ENCODE results near the gene NPTXR.

DNA sequence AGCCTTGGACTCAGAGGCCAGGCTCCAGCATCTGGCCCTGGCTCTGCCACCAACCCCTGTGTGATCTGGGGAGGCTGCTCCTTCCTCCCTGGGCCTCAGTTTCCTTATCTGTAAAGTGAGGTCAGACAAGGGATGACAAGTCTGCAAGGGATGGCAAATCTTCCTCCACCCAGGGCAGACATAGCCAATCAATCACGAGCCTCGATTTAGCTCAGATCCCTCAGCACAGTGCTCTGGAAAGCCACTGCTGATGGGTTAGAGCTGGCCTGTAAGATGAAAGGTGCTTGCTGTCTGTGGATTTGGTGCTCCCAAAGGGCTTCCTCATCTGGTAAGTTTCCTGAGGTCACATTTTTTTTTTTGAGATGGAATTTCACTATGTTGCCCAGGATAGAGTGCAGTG, 20.2 kb downstream of the NPTXR start:
- TF ChIP-seq, protein P1, sequence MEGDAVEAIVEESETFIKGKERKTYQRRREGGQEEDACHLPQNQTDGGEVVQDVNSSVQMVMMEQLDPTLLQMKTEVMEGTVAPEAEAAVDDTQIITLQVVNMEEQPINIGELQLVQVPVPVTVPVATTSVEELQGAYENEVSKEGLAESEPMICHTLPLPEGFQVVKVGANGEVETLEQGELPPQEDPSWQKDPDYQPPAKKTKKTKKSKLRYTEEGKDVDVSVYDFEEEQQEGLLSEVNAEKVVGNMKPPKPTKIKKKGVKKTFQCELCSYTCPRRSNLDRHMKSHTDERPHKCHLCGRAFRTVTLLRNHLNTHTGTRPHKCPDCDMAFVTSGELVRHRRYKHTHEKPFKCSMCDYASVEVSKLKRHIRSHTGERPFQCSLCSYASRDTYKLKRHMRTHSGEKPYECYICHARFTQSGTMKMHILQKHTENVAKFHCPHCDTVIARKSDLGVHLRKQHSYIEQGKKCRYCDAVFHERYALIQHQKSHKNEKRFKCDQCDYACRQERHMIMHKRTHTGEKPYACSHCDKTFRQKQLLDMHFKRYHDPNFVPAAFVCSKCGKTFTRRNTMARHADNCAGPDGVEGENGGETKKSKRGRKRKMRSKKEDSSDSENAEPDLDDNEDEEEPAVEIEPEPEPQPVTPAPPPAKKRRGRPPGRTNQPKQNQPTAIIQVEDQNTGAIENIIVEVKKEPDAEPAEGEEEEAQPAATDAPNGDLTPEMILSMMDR (conservative IDR thresholded peaks at IDR 0.05; ENCODE audit: low read length), result no peak
- TF ChIP-seq EZH2phosphoT487 (IDR thresholded peaks at IDR 0.05; ENCODE audit: borderline replicate concordance, low read depth, low read length), result no peak

Measured in OCI-LY7 (cell line).